ENCODE results near the gene DGCR2.

The DGCR2 gene

GRCh38 chr22:19062139-19062942, 59.9 kb downstream of the DGCR2 start:
- Histone ChIP-seq H3K9me3 (replicated peaks in 1 of 11) (no peaks in the 10 kb centered on the region), H3K36me3 (peaks cover 95 to 100% (median 100%) of the 10 kb centered on the region in 11 experiments), H3K27ac (no peak overlapping the region), H4K20me1 (peaks cover 0 to 100% (median 60%) of the 10 kb centered on the region in 11 experiments; a peak in 21 of 22 replicates), H3K4me2 (no peak overlapping the region), H3K9ac (no peak overlapping the region), H3K27me3 (no peaks in the 10 kb centered on the region), H3K4me3 (no peak overlapping the region), H3K4me1 (no peaks in the 10 kb centered on the region)
- no peak for TF ChIP-seq Cebpa-rat (IDR thresholded peaks at IDR 0.05)

DNA sequence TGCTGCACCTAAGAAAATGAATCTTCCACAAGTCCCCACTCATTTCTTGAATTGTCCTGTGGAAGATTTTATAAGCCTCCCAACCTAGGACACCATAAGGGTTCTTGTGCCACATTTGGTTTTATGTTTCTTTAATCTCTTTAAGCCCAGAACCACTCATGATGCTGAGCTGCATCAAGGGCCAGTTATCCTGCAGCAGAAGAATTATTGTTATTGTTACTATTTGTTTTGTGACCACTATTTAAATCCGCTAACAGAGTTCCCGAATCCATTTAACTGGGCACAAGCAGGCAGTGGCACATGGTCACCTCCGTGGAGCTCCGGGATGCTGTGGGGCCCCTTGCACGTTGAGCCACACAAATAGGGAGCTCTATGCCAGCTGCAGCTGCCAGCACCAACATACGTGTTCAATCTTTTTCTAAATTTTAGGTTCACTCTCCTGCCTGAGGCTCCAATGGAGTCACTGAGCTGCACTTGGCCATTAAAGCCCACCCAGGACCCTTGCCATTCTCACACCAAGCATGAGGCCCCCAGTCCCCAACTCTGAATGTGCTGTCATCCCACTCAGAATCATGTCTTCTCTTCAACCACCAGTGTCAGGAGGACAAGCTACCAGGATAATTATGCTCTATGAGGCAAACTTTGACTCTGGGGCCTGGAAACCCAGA, 60.6 kb downstream of the DGCR2 start:
- H3K36me3 ChIP-seq, result peaks cover 95 to 100% (median 100%) of the 10 kb centered on the region in 11 experiments
- H3K9me3 ChIP-seq (replicated peaks in 1 of 11), result no peaks in the 10 kb centered on the region
- no peak overlapping the region for H3K9ac ChIP-seq
- peaks cover 0 to 100% (median 60%) of the 10 kb centered on the region in 11 experiments; a peak in 21 of 22 replicates for H4K20me1 ChIP-seq
- H3K27me3 ChIP-seq, result no peaks in the 10 kb centered on the region
- H3K27ac ChIP-seq, result no peak overlapping the region
- no peak overlapping the region for H3K4me3 ChIP-seq
- TF ChIP-seq Cebpa-rat (IDR thresholded peaks at IDR 0.05), result no peak
- H3K4me2 ChIP-seq, result no peak overlapping the region
- H3K4me1 ChIP-seq, result no peaks in the 10 kb centered on the region

- no peaks in the 10 kb centered on the region for H3K9me3 ChIP-seq (replicated peaks in 1 of 11)
- no peak for TF ChIP-seq Cebpa-rat (IDR thresholded peaks at IDR 0.05)
- H3K27me3 ChIP-seq, result no peaks in the 10 kb centered on the region
- no peak overlapping the region for H3K27ac ChIP-seq
- peaks cover 93 to 100% (median 100%) of the 10 kb centered on the region in 11 experiments for H3K36me3 ChIP-seq
- no peak overlapping the region for H3K9ac ChIP-seq
- H3K4me2 ChIP-seq, result no peak overlapping the region
- peaks cover 0 to 100% (median 52%) of the 10 kb centered on the region in 11 experiments; a peak in 19 of 22 replicates for H4K20me1 ChIP-seq
- no peak overlapping the region for H3K4me3 ChIP-seq
- H3K4me1 ChIP-seq, result no peaks in the 10 kb centered on the region
Observed at GRCh38 chr22:19060356-19061009, 61.7 kb downstream of the DGCR2 start.

GRCh38 chr22:19059481-19060278, 62.5 kb downstream of the DGCR2 start:
- H3K9ac ChIP-seq, result no peak overlapping the region
- peaks cover 92 to 100% (median 98%) of the 10 kb centered on the region in 11 experiments for H3K36me3 ChIP-seq
- no peak overlapping the region for H3K4me2 ChIP-seq

DNA sequence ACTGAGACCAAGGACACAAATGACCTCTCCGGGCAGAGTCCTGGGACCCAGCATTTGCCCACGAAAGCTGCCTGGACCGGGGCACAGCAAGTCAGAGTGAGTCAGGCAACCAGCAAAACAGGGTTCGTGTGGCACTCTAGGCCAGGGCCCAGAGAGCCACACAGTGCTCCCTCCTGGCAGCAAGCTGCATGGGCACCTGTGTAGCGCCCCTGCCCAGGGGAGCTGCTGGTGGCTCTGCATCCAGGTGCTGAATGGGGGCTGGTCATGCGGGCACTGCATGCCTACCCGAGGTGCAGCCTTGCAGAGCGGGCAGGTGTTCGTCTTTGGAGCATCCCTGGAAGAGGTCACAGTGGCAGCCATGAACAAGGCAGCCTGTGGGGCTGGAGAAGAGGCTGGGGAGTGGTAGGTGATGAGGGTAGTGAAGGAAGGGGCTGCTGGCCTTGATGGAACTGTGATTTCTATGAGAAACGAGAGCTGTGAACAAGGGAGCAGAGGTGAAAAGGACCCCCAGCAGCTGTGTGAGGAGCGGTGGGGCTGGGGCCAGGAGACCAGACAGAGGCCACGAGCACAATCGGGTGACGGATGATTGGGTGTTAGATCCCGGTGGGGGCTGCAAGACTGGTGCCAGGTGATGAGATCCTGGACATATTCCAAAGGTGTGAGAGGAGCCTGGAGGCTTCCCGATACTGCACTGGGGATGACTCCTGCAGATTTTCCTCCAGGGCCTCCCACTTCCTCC, 63.3 kb downstream of the DGCR2 start:
- Histone ChIP-seq H3K9ac (no peak overlapping the region), H3K27ac (no peak overlapping the region), H3K36me3 (peaks cover 92 to 100% (median 98%) of the 10 kb centered on the region in 11 experiments), H3K27me3 (no peaks in the 10 kb centered on the region), H3K9me3 (replicated peaks in 1 of 11) (no peaks in the 10 kb centered on the region), H3K4me3 (no peak overlapping the region), H3K4me1 (no peaks in the 10 kb centered on the region), H3K4me2 (no peak overlapping the region), H4K20me1 (peaks cover 0 to 85% (median 53%) of the 10 kb centered on the region in 11 experiments; a peak in 19 of 22 replicates)
- TF ChIP-seq Cebpa-rat (IDR thresholded peaks at IDR 0.05), result no peak

More at GRCh38 chr22:19059481-19060278, 62.5 kb downstream of the DGCR2 start:
- H3K27ac ChIP-seq, result no peak overlapping the region
- no peaks in the 10 kb centered on the region for H3K27me3 ChIP-seq
- TF ChIP-seq Cebpa-rat (IDR thresholded peaks at IDR 0.05), result no peak
- H3K4me3 ChIP-seq, result no peak overlapping the region
- H4K20me1 ChIP-seq, result peaks cover 0 to 92% (median 55%) of the 10 kb centered on the region in 11 experiments; a peak in 19 of 22 replicates
- H3K9me3 ChIP-seq (replicated peaks in 1 of 11), result no peaks in the 10 kb centered on the region
- H3K4me1 ChIP-seq, result no peaks in the 10 kb centered on the region

GRCh38 chr22:19057999-19058491, 64.2 kb downstream of the DGCR2 start:
- Histone ChIP-seq H3K9ac (no peak overlapping the region), H4K20me1 (peaks cover 6 to 85% (median 53%) of the 10 kb centered on the region in 11 experiments; a peak in 19 of 22 replicates), H3K4me3 (no peak overlapping the region), H3K9me3 (replicated peaks in 1 of 11) (no peaks in the 10 kb centered on the region), H3K27ac (no peak overlapping the region), H3K36me3 (peaks cover 92 to 100% (median 98%) of the 10 kb centered on the region in 11 experiments), H3K4me1 (no peaks in the 10 kb centered on the region), H3K27me3 (no peaks in the 10 kb centered on the region), H3K4me2 (no peak overlapping the region)
- no peak for TF ChIP-seq Cebpa-rat (IDR thresholded peaks at IDR 0.05)

DNA sequence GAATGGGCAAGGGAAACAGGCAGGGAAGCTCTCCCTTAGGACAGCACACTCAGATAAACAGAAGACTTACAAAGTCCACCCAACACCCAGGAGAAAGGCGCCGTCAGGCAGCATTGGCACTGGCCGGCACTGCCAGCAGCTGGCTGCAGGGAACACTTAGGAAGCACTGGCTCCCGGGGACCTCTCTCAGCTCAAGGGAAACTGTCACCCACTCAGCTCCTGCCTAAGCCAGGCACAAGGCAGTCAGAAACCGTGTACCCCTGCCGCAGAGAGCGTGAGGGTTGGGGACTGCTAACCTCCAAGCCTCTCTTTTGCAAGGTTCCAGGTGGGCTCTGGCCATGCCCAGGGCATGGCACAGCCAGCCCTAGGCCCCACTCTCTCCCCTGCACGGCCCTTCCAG, 64.7 kb downstream of the DGCR2 start:
- no peak for TF ChIP-seq Cebpa-rat (IDR thresholded peaks at IDR 0.05)
- Histone ChIP-seq H3K4me2 (no peak overlapping the region), H4K20me1 (peaks cover 7 to 85% (median 53%) of the 10 kb centered on the region in 11 experiments; a peak in 19 of 22 replicates), H3K27ac (no peak overlapping the region), H3K4me1 (no peaks in the 10 kb centered on the region), H3K9me3 (replicated peaks in 1 of 11) (no peaks in the 10 kb centered on the region), H3K4me3 (no peak overlapping the region), H3K9ac (no peak overlapping the region), H3K27me3 (no peaks in the 10 kb centered on the region), H3K36me3 (peaks cover 92 to 100% (median 98%) of the 10 kb centered on the region in 11 experiments)

DNA sequence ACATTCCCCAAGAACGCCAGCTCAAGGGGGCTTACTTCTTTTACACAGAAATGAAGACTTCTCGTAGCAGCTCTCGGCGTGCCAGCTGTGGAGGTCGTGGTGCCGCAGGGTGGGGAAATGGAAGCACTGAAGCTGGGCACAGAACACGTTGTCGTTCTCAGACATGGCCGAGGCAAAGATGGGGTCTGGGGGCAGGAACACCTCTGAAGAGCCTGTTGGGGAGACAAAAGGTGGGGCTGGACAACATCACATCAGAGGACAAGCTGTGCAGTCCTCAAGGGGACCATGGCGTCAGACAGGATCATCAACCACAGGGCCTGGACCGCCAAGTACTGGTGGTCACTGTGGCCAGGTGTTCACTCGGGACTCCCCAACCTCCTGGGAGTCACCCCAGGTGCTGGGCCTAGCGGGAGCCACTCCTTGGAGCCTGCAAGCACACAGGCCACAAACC, 65.2 kb downstream of the DGCR2 start:
- peaks cover 92 to 100% (median 98%) of the 10 kb centered on the region in 11 experiments for H3K36me3 ChIP-seq

More for the DNA sequence above, 65.2 kb downstream of the DGCR2 start:
- Histone ChIP-seq H3K27me3 (no peaks in the 10 kb centered on the region), H3K4me3 (no peak overlapping the region), H3K4me2 (no peak overlapping the region), H3K4me1 (no peaks in the 10 kb centered on the region), H3K27ac (no peak overlapping the region), H3K9me3 (replicated peaks in 1 of 11) (no peaks in the 10 kb centered on the region), H4K20me1 (peaks cover 7 to 84% (median 48%) of the 10 kb centered on the region in 11 experiments; a peak in 19 of 22 replicates), H3K9ac (no peak overlapping the region)
- no peak for TF ChIP-seq Cebpa-rat (IDR thresholded peaks at IDR 0.05)

Data from BLaER1 treated with 17β-estradiol and CSF1 and Interleukin-3, amounts not matched to agents 10 nM and 100 nM (cell line).